GM12874 (cell line): ENCODE measurements around the gene TMEM266.

ENCODE experiments used
- TF ChIP-seq, protein P1 (sequence below): IDR thresholded peaks from 2 replicates; pipeline ENCODE4 v1.5.1; 2011; ENCODE audit warnings: low read depth, mild to moderate bottlenecking, control low read depth, low read length, moderate library complexity; ENCODE audit not compliant: insufficient read depth

The TMEM266 gene

DNA sequence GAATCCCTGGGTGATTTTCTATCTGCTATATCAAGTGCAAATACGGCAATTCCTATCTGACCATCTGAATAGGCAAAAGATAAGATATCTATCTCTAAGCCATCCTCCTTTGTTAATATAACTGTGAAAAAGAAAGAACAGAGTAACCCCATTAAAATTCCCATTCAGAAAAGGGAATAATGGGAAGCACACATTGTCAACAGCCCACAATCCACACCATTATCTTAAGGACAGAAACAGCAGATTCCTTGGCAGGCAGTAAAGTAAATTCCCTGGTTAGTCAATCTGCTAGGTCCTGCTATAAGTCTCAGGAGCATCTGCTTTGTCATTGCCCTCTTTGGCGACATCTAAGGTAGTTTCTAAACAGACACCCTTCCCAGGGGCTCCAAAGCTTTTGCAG is 25.7 kb upstream of the TMEM266 start:
- TF ChIP-seq, protein P1, sequence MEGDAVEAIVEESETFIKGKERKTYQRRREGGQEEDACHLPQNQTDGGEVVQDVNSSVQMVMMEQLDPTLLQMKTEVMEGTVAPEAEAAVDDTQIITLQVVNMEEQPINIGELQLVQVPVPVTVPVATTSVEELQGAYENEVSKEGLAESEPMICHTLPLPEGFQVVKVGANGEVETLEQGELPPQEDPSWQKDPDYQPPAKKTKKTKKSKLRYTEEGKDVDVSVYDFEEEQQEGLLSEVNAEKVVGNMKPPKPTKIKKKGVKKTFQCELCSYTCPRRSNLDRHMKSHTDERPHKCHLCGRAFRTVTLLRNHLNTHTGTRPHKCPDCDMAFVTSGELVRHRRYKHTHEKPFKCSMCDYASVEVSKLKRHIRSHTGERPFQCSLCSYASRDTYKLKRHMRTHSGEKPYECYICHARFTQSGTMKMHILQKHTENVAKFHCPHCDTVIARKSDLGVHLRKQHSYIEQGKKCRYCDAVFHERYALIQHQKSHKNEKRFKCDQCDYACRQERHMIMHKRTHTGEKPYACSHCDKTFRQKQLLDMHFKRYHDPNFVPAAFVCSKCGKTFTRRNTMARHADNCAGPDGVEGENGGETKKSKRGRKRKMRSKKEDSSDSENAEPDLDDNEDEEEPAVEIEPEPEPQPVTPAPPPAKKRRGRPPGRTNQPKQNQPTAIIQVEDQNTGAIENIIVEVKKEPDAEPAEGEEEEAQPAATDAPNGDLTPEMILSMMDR, result no peak

- TF ChIP-seq, protein P1, result no peak
These were observed 24.2 kb upstream of the TMEM266 start for GRCh38 chr15:76035593-76035992.

- TF ChIP-seq, protein P1, result no peak
These were observed 21.3 kb upstream of the TMEM266 start for GRCh38 chr15:76038512-76038911.

DNA sequence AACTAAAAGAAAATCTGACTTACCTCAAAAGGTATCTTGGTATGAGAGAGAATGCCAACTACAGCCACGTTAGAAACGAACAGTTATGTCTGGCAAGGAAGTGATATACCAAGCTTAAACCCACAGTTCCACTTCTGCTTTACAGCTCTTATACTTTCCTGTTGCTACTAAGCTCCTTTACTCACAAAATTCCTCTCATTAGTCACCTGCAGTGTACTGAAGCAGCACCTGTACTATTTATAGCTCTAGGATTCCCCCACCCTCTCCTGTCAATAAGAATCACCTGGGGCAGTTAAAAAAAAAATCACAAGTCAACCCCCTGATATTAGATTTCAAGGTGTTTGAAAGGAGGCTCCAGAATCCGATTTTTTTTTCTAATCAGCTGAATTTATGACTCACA is 2.9 kb upstream of the TMEM266 start:
- TF ChIP-seq, protein P1, result no peak

DNA sequence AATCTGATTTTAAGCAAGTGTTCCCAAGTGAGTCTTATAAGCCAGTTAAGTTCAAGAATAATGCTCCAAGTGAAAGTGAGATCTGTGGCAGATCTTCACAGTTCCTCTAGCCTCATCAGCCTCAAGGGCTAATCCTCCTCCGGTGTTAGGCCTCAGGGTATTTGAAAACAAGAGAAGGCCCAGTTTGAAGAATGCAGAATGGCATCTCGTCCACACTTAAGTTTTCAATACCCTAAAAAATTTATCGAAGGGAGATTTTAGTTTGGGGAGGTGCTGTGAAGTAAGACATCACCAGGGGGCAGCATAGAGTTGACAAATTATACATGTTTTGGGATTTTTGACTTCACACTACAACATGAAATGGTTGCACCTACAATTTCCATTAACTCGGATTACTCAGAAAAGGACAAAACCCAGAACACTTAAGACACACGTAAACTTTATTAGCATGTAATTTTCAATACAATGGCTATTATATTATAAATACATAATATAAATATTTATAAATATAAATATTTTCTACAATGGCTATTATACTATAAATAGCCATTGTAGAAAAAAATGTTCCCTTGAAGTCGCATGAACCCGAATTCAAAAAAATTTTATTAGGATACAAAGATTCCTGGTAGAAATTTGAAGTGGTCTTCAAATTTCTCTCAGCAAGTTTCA is 2.3 kb upstream of the TMEM266 start:
- TF ChIP-seq, protein P1, result peak; percentile 57

GRCh38 chr15:76058714-76059319 is 968 bp upstream of the TMEM266 start:
- TF ChIP-seq, protein P1, result peak; percentile 45

- TF ChIP-seq, protein P1, result no peak
These were observed 569 bp downstream of the TMEM266 start for GRCh38 chr15:76060118-76060989.
